ENCODE data around the gene PHOX2A. TPM values are rescaled to one million over a fixed set of nuclear protein-coding genes. Genes with fewer than 3 reads are reported as not detected.

PHOX2A gene
- total RNA-seq, 1 experiment from 2014 or later: 1.6 TPM

GRCh38 chr11:72250661-72251464, 6.9 kb upstream of the PHOX2A start (continued):
- no peak for TF ChIP-seq ZNF281 (CRISPR knock-in tag; IDR thresholded peaks at IDR 0.05)
- no peak for TF ChIP-seq EMX1 (CRISPR knock-in tag; IDR thresholded peaks at IDR 0.05)
- TF ChIP-seq MYBL2 (CRISPR knock-in tag; IDR thresholded peaks at IDR 0.05): no peak
- TF ChIP-seq JUN (CRISPR knock-in tag; IDR thresholded peaks at IDR 0.05): no peak
- TF ChIP-seq NR2C2 (CRISPR knock-in tag; IDR thresholded peaks at IDR 0.05): no peak
- TF ChIP-seq, protein P1, sequence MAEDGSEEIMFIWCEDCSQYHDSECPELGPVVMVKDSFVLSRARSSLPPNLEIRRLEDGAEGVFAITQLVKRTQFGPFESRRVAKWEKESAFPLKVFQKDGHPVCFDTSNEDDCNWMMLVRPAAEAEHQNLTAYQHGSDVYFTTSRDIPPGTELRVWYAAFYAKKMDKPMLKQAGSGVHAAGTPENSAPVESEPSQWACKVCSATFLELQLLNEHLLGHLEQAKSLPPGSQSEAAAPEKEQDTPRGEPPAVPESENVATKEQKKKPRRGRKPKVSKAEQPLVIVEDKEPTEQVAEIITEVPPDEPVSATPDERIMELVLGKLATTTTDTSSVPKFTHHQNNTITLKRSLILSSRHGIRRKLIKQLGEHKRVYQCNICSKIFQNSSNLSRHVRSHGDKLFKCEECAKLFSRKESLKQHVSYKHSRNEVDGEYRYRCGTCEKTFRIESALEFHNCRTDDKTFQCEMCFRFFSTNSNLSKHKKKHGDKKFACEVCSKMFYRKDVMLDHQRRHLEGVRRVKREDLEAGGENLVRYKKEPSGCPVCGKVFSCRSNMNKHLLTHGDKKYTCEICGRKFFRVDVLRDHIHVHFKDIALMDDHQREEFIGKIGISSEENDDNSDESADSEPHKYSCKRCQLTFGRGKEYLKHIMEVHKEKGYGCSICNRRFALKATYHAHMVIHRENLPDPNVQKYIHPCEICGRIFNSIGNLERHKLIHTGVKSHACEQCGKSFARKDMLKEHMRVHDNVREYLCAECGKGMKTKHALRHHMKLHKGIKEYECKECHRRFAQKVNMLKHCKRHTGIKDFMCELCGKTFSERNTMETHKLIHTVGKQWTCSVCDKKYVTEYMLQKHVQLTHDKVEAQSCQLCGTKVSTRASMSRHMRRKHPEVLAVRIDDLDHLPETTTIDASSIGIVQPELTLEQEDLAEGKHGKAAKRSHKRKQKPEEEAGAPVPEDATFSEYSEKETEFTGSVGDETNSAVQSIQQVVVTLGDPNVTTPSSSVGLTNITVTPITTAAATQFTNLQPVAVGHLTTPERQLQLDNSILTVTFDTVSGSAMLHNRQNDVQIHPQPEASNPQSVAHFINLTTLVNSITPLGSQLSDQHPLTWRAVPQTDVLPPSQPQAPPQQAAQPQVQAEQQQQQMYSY (CRISPR knock-in tag; IDR thresholded peaks at IDR 0.05): no peak
- TF ChIP-seq NR1H2 (CRISPR knock-in tag; IDR thresholded peaks at IDR 0.05): no peak
- TF ChIP-seq IRF2 (CRISPR knock-in tag; IDR thresholded peaks at IDR 0.05; ENCODE audit: borderline replicate concordance, low read depth): no peak
- no peak for TF ChIP-seq ZNF425 (CRISPR knock-in tag; conservative IDR thresholded peaks at IDR 0.05)
- TF ChIP-seq, protein P2, sequence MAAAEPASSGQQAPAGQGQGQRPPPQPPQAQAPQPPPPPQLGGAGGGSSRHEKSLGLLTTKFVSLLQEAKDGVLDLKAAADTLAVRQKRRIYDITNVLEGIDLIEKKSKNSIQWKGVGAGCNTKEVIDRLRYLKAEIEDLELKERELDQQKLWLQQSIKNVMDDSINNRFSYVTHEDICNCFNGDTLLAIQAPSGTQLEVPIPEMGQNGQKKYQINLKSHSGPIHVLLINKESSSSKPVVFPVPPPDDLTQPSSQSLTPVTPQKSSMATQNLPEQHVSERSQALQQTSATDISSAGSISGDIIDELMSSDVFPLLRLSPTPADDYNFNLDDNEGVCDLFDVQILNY (CRISPR knock-in tag; IDR thresholded peaks at IDR 0.05): no peak
- no peak for TF ChIP-seq TCF7 (CRISPR knock-in tag; IDR thresholded peaks at IDR 0.05; ENCODE audit: low read depth)
- TF ChIP-seq ESRRA (CRISPR knock-in tag; IDR thresholded peaks at IDR 0.05; ENCODE audit: borderline replicate concordance): no peak
- TF ChIP-seq ZNF423 (CRISPR knock-in tag; IDR thresholded peaks at IDR 0.05): no peak

DNA sequence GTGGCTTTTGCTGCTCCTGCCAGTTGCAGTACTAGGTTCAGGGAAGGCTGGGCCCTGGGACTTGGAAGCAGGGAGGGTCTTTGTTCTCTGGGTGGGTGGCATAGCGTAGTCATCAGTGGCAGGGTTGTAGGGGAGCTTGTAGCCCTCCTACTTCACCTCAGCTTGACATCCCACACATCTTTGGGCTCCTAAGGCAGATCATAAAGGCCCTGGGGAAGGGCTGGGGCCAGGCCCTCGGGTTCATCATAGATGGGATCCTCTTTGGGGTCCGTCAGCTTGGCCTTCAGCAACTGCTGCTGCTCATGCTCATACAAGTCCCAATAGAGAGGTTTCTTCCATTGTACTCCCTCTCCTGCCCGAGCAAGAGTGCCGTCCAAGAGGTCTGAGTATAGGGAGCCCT, 6.0 kb upstream of the PHOX2A start:
- H3K27ac Mint-ChIP-seq: no peak overlapping the region
- DNase-seq (ENCODE audit: low spot score) (no peak), ATAC-seq (no peak)
- peaks cover 7% of the 10 kb centered on the region for H3K4me1 Mint-ChIP-seq
- peaks cover 37% of the 10 kb centered on the region for H3K27me3 Mint-ChIP-seq (ENCODE audit: low read depth)
- no peak overlapping the region for H3K4me3 Mint-ChIP-seq
- peaks cover 17% of the 10 kb centered on the region for H3K9me3 Mint-ChIP-seq
- peaks cover 6% of the 10 kb centered on the region for H3K36me3 Mint-ChIP-seq
- CTCF ChIA-PET: interaction anchor here (1.4 kb wide), 1 partner anchor 12 kb away, joined by 7 read pairs; no protein-coding TSS in a partner anchor
- POLR2A ChIA-PET: no interaction called here
- TF ChIP-seq, protein P3, sequence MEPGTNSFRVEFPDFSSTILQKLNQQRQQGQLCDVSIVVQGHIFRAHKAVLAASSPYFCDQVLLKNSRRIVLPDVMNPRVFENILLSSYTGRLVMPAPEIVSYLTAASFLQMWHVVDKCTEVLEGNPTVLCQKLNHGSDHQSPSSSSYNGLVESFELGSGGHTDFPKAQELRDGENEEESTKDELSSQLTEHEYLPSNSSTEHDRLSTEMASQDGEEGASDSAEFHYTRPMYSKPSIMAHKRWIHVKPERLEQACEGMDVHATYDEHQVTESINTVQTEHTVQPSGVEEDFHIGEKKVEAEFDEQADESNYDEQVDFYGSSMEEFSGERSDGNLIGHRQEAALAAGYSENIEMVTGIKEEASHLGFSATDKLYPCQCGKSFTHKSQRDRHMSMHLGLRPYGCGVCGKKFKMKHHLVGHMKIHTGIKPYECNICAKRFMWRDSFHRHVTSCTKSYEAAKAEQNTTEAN (CRISPR knock-in tag; IDR thresholded peaks at IDR 0.05): no peak
- TF ChIP-seq, protein P4, sequence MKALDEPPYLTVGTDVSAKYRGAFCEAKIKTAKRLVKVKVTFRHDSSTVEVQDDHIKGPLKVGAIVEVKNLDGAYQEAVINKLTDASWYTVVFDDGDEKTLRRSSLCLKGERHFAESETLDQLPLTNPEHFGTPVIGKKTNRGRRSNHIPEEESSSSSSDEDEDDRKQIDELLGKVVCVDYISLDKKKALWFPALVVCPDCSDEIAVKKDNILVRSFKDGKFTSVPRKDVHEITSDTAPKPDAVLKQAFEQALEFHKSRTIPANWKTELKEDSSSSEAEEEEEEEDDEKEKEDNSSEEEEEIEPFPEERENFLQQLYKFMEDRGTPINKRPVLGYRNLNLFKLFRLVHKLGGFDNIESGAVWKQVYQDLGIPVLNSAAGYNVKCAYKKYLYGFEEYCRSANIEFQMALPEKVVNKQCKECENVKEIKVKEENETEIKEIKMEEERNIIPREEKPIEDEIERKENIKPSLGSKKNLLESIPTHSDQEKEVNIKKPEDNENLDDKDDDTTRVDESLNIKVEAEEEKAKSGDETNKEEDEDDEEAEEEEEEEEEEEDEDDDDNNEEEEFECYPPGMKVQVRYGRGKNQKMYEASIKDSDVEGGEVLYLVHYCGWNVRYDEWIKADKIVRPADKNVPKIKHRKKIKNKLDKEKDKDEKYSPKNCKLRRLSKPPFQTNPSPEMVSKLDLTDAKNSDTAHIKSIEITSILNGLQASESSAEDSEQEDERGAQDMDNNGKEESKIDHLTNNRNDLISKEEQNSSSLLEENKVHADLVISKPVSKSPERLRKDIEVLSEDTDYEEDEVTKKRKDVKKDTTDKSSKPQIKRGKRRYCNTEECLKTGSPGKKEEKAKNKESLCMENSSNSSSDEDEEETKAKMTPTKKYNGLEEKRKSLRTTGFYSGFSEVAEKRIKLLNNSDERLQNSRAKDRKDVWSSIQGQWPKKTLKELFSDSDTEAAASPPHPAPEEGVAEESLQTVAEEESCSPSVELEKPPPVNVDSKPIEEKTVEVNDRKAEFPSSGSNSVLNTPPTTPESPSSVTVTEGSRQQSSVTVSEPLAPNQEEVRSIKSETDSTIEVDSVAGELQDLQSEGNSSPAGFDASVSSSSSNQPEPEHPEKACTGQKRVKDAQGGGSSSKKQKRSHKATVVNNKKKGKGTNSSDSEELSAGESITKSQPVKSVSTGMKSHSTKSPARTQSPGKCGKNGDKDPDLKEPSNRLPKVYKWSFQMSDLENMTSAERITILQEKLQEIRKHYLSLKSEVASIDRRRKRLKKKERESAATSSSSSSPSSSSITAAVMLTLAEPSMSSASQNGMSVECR (CRISPR knock-in tag; IDR thresholded peaks at IDR 0.05; ENCODE audit: borderline replicate concordance): no peak
- TF ChIP-seq ETV6 (CRISPR knock-in tag; IDR thresholded peaks at IDR 0.05) (no peak), FOXJ3 (CRISPR knock-in tag; IDR thresholded peaks at IDR 0.05; ENCODE audit: borderline replicate concordance) (no peak), PRRX2 (CRISPR knock-in tag; IDR thresholded peaks at IDR 0.05) (no peak), OVOL2 (CRISPR knock-in tag; IDR thresholded peaks at IDR 0.05; ENCODE audit: borderline replicate concordance) (no peak)
- TF ChIP-seq, protein P5, sequence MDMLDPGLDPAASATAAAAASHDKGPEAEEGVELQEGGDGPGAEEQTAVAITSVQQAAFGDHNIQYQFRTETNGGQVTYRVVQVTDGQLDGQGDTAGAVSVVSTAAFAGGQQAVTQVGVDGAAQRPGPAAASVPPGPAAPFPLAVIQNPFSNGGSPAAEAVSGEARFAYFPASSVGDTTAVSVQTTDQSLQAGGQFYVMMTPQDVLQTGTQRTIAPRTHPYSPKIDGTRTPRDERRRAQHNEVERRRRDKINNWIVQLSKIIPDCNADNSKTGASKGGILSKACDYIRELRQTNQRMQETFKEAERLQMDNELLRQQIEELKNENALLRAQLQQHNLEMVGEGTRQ (CRISPR knock-in tag; IDR thresholded peaks at IDR 0.05): no peak

Measured in WTC11 (cell line).